GM04504 (cell line): ENCODE measurements around the gene FMN2.

ENCODE experiments used
- DNase-seq: peaks from one replicate; pipeline ENCODE4 v3.0.0-alpha.2; 2012; ENCODE audit warnings: low read depth

The FMN2 gene

DNA sequence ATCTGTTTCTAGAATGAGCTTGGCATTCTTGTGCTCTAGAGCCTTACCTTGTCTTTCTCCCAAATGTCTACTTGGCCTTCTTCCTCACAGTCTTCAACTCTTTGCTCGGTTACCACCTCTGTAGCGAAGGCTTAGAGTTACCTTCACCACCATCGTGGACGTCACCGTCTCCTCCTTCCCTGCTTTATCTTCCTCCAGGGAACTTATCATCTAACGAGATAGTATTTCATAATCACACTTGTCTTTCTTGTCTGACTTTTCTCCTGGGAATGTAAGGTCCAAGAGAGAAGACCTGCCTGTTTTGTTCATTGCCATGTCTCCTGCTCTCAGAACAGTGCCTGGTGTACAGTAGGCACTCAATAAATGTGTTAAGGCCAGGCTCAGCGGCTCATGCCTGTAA lies 404.7 kb downstream of the FMN2 start:
- DNase-seq: no peak

DNA sequence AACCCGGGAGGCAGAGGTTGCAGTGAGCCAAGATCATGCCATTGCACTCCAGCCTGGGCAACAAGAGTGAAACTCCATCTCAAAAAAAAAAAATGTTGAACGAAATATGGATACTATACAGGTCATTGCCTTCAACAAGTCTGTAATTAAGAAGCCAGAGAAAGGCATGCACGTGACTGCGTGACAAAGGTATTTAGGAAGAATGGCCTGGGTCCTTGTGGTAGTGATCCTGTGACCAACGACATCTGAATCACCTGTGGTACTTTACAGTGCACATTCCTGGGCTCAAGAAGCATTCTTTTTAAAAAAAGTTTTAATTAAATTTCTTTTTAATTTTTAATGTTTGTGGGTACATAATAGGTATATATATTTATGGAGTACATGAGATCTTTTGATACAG lies 405.3 kb downstream of the FMN2 start:
- DNase-seq: no peak

DNA sequence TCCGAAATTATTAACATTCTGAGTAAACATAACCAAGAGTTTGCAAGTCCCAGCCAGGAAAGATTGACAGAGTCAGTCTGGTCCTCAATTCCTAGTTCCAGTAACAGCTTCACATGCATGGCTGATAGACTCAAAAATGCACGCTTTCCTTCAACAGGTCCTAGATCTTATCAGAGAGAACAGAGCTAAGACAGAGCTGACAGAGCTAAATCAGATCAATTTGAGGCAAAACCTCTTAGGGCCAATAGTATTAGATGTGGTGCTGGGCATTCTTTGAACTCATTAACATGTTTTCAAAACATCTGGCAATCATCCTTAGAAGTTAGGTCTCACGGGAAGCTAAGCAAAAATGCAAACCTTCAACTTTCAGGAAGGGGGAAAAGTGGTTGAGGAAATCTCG lies 406.2 kb downstream of the FMN2 start:
- no peak for DNase-seq

DNA sequence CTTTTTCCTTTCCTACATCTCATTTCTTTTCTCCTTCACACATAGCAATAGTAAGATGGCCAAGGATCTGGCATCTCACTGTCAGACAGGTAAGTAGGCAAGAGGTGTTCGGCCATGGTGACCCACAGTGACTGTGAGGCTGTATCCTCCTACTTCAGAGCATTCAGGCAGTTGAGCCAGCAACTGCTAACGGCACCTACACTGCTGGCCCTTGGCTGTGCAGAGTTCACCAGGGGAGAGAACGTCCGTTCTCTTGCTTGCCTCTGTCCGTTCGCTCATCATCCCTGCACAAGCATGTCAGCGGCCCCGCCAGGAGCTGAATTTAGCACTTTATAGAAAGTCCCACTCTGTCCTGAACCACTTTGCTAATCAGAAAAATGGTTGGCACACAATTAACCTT lies 406.7 kb downstream of the FMN2 start:
- DNase-seq: no peak

DNA sequence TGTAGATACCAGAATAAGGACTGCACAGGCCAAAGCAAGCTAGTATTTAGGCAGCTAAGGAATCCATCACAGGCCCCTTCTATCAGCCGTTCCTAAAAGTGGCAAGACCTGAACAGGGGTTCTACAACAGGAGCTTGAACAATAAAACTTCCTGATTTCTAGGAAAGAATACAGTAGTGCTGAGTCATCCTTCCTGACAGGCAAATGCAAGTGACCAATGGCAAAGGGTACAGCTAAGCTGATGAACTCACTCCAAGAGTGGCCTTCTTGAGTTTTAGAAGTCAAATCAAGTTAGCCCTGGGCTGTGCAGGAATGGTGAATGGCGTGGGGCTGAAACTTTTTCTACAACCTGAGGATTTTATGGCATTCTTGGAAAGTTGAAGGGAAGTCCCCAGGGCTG lies 407.3 kb downstream of the FMN2 start:
- no peak for DNase-seq

DNA sequence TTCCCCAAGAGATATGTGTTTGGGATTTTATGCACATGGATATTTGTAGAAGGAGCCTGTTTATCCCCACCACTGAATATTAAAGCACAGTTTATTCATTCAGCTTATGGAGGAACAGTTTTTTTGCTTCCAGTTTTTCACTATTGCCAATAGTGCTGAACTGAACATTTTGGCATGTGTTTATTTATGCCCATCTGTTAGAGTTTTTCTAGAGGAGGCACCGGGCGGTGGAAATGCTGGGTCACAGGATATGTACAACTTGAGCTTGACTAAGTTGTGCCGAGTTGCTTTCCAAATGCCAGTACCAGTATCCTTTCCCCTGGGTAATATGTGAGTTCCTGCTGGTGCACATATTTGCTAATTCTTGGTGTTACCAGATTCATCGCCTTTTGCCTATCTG lies 409.0 kb downstream of the FMN2 start:
- no peak for DNase-seq

DNA sequence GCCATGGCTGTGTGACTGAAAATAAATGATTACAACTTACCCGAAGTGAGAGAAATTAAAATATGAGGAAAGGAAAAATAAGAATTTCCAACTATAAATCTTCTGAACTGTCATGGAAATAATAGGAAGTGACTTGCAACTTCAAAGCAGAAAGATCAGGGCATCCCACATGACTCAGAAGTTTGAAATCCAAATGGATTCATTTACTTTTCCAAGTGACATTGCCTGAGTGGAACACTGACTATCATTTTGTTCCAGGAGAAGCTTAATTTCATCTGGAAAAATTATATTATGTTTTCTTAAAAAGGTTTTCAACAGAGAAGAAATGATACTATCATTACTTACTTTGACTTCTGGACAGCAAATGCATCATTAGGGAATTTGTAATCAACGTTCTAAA lies 409.4 kb downstream of the FMN2 start:
- DNase-seq: no peak

DNA sequence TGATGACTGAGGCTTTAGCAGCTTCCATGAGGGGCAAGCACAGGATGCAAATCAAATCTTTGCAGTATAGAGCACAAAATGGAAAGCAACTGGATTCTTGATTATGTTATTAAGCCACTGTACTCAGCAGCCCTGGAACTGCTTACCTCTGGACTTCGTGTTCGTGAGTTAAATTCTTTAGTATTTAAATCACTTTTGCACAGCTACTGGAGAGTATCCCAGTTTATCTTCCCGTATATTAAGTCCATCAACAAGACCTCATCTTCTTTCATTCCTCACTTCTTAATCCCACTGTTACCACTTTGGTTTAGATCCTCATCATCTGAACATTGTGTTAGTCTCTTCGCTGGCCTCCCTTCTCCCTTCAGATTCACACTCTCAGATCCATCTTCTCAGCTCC lies 411.4 kb downstream of the FMN2 start:
- DNase-seq: no peak

DNA sequence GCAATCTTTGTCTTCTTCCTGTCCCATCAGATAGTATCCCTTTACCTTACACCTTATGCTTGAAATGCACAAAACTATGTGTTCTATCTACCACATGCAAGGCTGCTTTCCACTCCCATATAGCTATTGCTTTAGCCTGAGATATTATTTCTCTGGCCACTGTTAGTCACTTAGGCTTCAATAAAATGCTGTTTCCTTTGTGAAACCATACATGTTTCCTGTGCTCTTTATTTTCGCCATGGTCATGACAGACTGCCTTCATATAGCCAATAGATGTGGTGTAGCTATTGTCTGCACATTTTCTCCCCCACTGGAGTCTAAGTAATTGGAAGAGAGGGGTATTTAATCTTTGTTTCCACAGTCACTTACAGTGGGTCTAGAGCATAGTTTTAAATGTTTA lies 411.9 kb downstream of the FMN2 start:
- DNase-seq: no peak

DNA sequence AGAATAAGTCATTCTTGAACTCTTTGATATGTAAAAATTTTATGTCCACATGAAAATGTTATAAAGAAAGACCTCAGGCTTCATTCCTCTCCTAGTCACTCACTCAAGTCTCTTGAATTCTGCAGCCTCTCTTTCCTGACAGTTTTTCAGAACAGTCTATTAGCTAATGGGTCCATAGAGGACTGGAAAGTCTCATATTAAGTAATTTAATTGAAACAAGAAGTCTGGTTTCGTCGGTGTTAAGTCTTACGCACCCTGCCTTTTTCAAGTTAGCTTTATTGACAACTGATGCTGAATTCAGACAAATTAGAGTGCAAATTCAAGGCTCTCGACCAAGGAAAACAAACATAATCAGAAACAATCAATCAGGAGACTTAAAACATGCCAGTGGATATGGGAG lies 414.5 kb downstream of the FMN2 start:
- no peak for DNase-seq

DNA sequence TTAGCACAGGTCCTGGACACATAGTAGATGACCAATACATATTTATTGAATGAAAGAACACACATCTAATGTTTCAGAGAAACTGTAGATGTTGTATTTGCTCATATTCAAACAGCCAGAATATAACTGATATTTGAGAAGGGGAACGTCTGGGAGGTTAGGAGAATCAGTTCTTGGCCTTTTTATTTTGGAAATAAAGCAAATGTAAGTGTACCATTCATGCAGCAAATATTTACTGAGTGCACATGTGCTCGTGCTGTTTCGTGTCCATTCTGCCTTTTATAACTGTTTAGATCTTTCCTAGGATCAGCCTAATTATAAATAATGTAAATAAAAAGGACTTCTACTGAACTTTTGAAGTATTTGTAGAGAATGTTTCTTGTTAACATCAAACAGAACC lies 416.5 kb downstream of the FMN2 start:
- no peak for DNase-seq

DNA sequence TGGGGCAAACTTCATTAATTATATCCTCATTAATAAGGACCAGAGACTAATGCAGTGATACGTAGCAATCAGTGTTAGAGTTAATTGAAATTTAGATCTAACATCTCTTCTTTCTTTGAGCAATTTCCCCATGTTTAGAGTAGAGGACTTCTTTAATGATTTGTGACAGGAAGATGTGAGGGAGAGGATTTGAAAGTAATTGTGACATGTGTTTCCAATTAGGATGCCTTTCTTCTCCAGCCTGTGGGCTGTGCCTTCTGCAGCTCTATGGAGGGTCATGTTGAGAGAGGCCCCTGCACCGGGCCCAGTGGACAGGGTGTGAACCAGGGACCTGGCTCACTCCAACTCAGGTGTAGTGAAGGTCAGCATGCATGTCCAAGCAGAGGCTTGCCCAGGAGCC lies 417.3 kb downstream of the FMN2 start:
- no peak for DNase-seq

DNA sequence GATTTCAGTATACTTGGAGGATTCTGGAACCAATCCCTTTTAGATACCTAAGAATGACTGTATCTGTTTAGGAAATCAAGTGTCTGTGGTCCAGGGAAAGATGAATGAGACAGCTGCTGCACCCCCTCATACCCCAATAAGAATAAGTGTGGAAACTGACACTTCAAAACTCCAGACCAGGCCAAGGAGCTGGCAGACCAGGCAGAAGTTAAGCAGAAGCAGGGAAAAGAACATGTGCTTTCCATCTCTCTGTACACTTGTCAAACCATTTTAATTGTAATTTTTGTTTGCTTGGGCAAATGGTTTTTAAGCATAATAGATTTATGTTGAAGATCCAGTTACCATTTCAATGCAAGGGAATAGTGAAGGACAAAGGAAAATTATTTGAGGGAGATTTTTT lies 420.1 kb downstream of the FMN2 start:
- DNase-seq: no peak

DNA sequence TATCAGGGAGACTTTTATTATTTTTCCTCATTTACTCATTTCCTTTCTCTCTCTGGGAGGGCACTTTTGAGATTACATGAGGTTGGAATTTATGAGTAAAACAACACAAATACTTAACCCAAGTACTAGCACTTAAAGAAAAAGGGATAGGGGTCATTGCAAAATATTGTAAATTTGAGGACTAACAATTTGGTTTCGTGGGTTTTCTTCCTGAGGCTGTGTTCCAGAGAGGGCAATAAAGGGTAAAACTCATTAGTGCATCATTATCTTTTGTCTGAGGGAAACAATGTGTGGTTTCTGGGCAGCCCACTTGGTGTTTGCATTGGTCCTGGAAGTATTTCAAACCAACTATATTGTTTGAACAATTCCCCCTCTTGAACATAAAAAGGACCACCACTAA lies 423.8 kb downstream of the FMN2 start:
- DNase-seq: no peak

DNA sequence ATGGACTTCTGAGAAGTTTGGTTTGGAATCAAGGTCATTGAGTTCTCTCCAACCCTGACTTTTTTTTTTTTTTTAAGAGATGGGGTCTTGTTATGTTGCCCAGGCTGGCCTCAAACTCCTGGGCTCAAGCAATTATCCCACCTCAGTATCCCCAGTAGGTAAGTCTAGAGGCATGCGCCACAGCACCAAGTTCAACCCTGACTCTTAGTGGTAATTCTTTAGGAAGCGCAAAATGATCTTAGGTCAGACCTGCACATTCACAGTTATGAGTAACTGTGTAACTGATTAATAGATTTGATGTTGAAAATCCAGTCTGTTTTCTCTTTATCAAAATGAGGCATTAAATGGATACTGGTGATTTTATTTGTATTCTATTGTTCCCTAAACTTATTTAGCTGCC lies 424.4 kb downstream of the FMN2 start:
- DNase-seq: no peak

DNA sequence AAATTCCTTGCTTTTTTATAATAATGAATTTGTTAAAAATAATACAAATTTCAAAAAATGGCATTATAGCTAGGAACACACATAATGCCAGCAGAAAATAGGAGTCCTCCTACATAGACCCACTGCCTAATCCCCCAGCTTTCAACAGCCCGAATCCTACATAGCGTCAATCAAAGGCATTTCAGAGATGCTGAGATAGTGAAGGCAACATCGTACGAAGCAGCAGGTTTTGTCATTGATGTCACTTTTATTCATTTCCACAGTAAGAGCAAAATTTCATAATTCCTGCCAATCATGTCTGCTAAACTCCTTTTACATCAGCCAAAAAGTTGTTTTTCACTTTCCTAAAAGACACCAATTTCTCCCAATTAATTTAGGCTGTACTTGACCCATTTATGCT lies 426.2 kb downstream of the FMN2 start:
- DNase-seq: no peak

DNA sequence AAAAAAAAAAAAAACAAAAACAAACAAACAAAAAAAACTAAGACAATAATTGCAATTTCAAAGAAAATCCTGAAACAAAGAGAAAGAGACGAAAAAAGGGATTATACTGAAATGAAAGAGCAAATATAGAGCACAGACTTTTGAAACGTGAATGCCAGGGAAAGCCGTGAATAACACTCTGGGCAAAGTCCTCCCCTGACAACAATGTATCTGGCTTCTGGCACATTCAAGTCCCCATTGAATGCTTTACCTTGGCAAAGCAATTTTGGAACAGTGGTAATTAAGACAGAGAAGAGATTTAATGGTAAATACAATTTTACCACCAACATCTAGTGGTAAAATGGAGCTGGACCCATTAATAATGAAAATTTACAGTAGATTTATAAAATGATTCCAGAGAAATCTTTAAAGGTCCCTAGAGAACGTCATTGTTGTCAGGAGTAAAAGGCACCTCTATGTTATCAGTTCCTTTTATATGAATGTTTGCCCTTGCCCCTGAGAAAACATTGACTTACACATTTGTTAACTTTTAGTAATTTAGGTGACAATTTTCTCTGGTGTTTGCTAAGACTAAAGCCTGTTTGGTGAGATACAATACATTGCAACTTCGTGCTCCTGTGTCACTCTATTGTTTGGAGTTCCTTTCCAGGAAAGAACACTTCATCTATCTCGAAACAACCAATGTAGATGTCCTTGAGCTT lies 430.6 kb downstream of the FMN2 start:
- no peak for DNase-seq

DNA sequence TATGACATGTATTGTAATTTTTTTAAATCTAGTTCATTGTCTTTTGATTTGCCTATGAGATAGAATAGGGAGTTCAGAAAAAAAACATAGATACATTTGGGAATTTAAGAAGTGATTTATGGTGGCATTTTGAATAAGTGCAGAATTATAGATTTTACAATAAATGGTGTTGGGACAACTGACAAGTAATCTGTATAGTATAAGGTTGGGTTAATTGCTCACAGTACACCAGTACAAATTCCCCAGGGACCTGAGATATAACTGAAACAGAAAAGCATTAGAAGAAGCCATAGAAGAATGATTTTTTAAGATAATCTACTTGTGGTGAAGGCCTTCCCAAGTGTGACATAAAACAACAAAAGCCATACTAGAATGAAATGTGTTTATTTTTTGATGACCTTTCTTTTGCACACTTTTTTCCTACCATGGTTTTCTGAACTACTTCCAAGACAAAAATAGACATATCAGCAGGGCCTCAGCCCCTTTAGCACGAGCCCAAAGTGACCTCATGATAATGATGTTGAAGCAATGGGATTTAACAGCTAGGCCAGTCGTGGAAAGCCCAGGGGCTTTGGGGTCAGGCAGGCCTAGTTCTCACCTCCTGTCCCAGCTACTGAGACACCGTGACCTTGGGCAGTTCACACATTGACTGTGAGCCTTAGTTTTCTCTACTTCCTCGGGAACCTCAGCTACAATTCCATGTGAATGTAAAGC lies 432.8 kb downstream of the FMN2 start:
- no peak for DNase-seq
